Dedifferentiated amniotic fluid mesenchymal stem cell (primary cell): ENCODE data around the gene MED20.
A peak's percentile ranks its signal among the peaks of the same experiment; 100 is the strongest.

ENCODE experiments used
- DNase-seq: peaks from one replicate; pipeline ENCODE4 v3.0.0-alpha.2; 2016; ENCODE audit errors: extremely low spot score

Gene MED20

DNA sequence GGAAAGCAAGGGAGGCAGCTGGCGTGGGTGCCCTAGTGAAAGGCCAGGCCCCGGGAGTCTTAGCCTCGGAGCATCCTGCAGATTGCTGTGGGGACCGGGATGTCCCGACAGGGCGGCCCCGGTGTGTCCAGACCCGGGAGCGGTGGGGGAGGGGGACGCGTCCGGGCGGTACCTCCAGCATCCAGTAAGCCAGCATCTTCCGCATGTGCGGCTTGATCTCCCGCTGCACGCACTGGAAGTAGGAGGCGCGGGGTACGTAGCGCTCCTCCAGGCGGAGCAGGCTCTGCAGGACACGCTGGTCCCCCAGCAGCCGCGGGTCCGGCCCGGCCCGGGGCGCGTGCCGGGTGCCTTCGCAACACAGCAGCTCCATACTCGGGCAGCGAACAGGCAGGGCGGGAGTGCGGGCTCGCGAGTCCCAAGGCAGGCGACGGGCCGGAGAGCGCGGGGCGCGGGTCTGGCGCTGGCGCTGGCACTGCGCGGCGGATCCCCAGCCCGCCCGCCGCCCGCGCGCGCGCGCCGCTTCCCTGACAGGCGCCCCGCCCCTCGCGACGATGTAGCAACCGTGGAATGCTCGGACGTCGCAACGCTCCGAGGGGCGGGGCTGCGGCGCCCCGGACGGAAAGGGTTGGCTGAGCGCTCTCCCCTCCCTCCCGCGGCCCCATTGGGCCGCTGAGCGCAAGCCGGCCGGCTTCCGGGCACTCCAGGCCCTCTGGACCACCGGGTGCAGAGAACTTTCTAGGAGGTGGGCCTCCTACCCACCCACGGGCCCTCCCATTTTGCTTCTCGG lies 20.5 kb upstream of the MED20 start, which contains the start of gene CCND3:
TSS of gene CCND3 (minus strand) at position 529 of the 787 bp plus-strand sequence. CDS start at position 370, 159 bp downstream.
- peak; percentile 87 for DNase-seq

DNA sequence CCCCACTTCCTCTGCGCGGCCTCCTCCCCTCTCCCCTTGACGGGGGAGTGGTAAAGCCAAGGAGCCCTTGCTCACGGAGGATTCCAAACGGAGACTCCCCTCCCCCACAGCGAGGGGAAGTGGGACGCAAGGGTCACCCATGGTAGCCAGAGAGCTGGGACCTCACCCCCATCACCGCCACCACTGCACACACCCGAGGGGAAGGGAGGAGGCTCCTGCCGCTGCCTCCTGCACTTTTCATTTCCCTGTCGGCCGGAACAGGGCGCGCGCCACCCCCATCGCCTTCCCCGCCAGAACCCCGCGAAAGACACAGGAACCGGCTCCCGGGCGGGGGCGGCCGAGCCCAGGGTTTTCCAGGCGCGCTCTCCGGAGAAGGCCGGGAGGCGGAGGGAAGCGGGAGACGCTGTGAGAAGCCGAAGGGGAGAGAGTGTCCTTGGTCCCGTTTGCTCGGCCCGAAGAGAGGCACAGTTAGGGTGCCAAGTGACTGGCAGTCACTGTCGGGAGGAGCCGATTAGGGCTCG lies 19.9 kb upstream of the MED20 start:
- DNase-seq: no peak

GRCh38 chr6:41939848-41940758 lies 19.2 kb upstream of the MED20 start:
- DNase-seq: peak; percentile 25

- DNase-seq: peak; percentile 36
These were observed 18.4 kb upstream of the MED20 start for GRCh38 chr6:41939176-41939847.

GRCh38 chr6:41938590-41939175 lies 17.7 kb upstream of the MED20 start:
- DNase-seq: no peak

GRCh38 chr6:41937861-41938574 lies 17.1 kb upstream of the MED20 start:
- no peak for DNase-seq

DNA sequence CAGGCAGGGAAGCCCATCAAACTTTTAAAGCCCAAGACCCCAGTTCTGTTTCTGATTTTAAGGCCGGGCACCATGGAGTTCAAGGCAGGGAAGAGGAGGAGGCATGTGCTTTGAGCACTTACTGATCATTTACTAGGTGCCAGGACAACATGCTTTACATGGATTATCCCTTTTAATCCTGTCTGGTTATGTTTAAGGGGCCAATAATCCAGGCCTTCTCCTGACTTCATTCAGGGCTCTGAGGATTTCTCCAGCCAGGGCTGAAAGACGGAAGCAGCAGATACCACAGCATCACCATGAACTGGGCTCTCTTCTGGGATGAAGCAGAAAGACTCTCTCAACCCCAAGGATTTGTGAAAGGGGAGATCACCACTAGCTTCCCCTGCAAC lies 16.5 kb upstream of the MED20 start:
- DNase-seq: no peak

DNA sequence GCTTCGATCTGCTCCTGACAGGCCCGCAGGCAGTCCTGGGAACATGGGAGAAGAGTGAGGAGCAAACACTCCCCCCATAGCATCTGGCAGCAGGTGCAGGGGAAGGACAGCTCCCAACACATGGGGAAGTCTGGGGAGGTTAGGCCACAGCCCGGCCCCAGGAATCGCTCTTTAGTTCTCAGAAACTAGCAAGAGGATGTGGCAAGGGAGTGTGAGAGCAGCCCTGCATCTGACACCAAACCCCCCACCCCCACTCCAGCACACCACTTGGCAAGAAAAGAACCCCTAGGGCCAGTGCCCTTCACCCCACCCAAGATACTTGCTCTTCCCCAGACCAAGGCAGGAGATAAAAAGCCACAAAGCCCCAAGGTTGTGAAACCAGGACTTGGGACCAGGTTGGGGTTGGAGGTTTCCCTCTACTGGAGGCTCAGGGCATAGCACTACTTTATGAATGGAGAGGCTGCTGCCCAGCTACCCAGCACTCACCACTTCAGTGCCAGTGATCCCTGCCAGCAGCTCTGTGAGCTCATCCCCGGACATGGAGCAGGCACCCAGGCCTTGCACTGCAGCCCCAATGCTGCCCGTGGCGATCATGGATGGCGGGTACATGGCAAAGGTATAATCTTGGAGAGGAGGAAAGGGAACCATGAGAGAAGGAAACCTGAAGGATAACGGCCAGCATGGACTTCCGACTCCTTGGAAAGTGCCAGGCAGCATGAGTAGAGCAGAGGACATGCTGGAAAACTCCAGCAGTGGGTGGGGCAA lies 15.3 kb upstream of the MED20 start:
- DNase-seq: peak; percentile 82

DNA sequence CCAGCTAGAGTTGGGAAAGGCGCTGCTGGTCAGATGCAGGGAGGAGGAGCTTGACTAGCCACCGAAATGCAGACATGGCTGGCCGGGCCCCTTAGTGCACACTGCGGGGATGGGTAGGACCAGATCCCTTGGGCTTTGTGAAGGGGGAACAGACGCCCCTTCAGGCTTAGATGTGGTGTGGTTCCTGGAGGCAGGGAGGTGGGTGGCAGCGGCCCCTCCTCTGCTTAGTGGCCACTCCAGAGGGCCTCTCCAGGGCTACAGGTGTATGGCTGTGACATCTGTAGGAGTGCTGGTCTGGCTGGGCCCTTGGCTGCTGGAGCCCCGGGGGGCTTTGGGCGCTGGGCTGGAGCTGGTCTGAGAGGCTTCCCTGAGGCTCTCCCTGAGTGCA lies 14.7 kb upstream of the MED20 start:
- DNase-seq: no peak

DNA sequence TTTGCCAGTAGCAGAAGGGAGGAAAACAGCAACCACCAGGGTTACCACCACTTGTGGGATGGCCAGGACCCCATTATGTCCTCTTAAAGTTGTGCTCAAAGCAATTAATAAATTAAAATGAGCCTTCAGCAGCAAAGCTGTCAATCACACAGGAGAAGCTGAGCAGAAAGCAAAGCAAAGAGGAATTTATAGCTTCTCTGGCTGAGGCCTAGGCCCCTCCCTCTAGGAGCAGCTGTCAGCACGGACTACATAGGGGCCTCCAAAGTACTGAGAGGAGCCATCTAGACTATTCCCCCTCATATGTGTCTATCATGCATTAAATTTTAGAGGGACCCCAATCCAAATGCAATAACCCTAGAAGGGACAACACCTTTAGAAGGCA lies 14.2 kb upstream of the MED20 start:
- DNase-seq: no peak

- no peak for DNase-seq
These were observed 13.6 kb upstream of the MED20 start for GRCh38 chr6:41934278-41935192.

GRCh38 chr6:41932378-41932777 lies 11.4 kb upstream of the MED20 start:
- no peak for DNase-seq

DNA sequence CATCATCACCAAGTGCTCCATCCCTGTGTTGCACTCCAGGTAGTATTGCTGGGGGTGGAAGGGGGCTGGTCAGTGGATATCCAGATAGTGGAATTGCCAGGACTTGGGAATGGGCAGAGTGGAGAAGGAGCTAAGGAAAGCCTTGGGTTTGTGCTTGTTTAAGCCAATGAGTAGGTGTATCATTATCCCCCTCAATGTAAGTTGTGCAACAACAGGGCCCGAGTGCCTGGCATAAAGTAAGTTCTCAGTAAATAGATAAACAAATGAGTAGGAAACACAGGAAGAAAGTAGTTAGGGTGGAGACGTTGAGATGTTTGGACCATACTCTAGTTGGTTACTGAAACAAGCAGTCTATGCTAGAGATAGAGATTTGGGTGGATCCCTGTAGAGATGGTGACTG lies 10.9 kb upstream of the MED20 start:
- no peak for DNase-seq

DNA sequence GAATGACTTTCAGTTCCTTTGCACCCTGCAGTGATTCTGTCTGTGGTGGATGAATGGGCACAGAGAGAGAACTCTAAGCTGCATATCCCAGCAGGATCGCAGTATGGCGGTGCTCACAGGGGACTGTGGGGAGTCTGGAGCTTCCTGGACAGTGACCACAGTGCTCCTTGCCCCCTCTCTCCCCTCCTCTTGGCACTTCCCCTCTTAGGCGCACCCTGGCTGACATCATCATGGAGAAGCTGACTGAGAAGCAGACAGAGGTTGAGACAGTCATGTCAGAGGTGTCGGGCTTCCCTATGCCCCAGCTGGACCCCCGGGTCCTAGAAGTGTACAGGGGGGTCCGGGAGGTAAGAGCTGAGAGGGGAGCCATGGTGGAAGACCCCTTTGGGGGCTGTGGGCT lies 9.0 kb upstream of the MED20 start:
- DNase-seq: no peak

- no peak for DNase-seq
These were observed 6.3 kb upstream of the MED20 start for GRCh38 chr6:41927253-41927652.

DNA sequence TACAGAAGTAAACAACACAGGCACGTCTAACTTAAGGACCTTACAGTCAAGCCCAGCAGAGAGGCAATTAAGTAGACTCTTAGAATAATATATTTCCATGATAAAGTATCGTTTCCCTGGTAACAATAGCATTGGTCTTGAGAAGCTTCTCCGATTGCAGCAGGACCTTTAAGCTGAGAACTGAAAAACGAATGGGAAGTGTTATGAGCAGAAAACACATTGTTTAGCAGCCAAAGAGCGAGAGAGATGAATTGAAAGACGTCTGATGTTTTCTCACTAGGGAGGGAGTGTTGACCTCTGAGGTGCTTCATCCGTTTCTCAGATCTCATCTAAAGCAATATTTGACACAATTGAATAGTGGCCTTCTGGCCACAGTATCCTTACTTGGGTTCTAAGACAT lies 1.2 kb upstream of the MED20 start:
- no peak for DNase-seq

DNA sequence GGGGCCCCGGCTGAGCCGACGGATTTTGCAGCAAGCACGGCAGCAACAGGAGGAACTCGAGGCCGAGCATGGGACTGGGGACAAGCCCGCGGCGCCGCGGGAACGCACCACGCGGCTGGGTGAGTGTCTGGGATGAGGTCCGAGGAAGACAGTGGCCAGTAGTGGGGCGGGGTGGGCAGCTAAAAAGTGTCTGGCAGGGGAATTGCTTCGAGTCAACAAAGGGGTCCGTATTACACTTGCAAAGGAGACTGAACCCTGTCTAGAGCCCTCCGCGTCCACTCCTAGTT lies 716 bp upstream of the MED20 start:
- no peak for DNase-seq

- DNase-seq: peak; percentile 90
These were observed 3.4 kb downstream of the MED20 start for GRCh38 chr6:41917528-41917927.

GRCh38 chr6:41914869-41915530 lies 5.9 kb downstream of the MED20 start:
- DNase-seq: no peak
